ENCODE data around the gene AKAP6. TPM values are rescaled to one million over a fixed set of nuclear protein-coding genes. Genes with fewer than 3 reads are reported as not detected.
"Not testable (repeated sequence)": the region's sequence is repeated elsewhere in the genome, so short reads cannot be mapped to it uniquely, and the experiment has no call there.

The AKAP6 gene
- polyA plus RNA-seq, 1 donor = 67.7 TPM

DNA sequence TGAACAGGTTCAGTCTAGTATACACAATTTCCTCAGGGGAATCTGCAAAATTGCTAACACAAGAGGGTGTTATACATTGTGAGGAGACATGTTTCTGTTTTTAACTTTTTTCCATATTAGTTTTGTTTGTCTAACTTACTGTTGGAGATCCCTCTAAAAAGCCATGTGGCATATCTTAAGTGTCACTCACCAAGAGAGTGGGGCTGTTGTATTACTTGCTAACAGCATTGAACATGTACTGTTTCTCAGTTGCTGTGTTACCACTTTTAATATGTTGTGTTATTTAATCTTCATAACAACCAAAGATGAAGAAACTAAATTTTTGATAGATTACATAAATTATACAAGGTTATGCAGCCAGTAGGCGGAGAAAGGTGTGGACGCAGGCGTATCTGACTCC lies 455.3 kb downstream of the AKAP6 start:
- DNase-seq = no peak

- no peak for DNase-seq
Observed at GRCh38 chr14:32785585-32785984, 456.5 kb downstream of the AKAP6 start.

DNA sequence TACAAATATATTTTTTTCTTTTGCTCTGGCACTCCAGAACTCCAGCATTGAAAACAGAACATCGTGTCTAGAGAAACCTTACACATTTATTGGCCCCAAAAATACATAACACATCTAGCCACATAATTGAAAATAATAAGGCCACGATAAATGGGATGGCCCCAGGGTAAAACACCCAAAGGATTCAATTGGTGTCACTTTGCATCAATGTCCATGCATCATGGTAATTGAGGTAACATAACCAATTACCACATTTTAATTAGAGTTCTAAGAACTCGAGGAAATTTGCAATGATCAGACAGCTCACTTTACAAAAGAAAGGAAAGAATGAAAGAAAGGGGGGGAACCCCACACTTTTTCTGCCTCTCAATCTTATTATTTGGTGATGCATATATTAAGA lies 457.8 kb downstream of the AKAP6 start:
- no peak for DNase-seq

GRCh38 chr14:32793033-32793432 lies 463.9 kb downstream of the AKAP6 start:
- DNase-seq = not testable (repeated sequence)

DNA sequence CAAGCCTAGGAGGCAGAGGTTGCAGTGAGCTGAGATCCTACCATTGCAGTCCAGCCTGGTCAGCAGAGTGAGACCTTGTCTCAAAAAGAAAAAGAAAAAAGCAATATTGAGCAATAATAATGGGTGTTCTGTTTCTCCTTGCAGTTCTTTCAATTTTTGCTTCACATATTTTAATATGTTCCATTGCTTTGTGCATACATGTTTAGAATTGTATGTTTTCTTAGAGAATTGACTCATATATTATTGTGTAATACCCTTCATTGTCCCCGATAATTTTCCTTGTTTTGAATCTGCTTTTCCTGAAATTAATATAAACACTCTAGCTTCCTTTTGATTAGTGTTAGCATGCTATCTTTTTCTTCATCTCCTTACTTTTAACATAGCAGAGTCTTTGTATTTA lies 471.2 kb downstream of the AKAP6 start:
- DNase-seq = no peak

GRCh38 chr14:32802295-32802694 lies 473.2 kb downstream of the AKAP6 start:
- DNase-seq = no peak

- DNase-seq = no peak
Observed at GRCh38 chr14:32805979-32806378, 476.9 kb downstream of the AKAP6 start.

DNA sequence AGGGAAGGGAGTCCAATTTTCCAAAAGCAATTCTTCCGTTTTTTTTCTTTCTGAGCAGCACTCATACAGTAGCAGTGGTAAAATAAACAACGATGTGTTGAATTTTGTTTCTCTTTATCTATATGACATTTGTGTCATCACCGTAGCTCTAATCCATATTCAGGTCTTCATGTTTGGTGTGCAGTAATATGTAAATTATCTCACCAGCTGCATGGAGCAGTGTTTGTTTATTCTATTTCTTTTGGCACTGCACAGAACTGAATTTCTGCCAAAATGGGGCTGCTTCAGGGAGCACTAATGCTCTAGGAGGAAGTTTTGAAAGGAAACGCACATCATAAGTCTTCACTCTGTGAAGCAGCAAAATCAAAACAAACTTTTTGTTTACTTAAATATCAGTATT lies 479.5 kb downstream of the AKAP6 start:
- peak; percentile 75 for DNase-seq

- no peak for DNase-seq
Observed at GRCh38 chr14:32809255-32809654, 480.2 kb downstream of the AKAP6 start.

DNA sequence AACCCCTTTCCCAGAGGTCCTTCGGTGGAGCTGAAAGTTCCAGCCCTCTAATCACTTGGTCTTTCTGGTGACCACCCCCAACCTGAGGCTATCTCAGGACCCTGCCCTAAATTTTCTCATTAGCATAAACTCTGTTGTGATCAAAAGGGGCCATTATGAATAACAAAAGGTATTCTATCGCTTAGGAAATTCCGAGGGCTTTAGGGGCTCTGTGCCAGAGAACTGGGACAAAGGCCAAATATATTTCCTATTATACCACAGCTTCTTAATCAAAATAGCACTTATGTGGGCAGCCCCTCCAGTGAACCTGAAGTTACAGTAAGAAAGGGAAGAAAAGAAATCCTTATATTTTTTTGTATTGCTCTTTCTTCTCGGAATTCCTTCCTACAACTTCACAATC lies 484.3 kb downstream of the AKAP6 start:
- no peak for DNase-seq

DNA sequence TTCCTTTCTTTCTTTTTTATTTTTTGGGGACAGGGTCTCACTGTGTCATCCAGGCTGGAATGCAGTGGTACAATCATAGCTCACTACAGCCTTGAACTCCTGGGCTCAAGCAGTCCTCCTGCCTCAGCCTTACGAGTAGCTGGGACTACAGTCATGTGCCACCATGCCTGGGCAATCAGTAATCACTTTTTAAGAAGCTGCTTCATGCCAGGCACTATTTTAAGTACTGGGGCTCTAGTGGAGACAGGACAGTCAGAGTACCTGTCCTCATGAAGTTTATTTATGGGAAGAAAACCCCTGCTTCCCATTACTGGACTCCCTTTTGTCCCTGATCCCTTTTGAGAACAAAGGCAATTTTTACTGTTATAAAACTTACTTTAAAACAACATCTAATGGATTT lies 485.6 kb downstream of the AKAP6 start:
- no peak for DNase-seq

GRCh38 chr14:32816588-32816987 lies 487.5 kb downstream of the AKAP6 start:
- DNase-seq = no peak

GRCh38 chr14:32817780-32818179 lies 488.7 kb downstream of the AKAP6 start:
- peak; percentile 12 for DNase-seq

DNA sequence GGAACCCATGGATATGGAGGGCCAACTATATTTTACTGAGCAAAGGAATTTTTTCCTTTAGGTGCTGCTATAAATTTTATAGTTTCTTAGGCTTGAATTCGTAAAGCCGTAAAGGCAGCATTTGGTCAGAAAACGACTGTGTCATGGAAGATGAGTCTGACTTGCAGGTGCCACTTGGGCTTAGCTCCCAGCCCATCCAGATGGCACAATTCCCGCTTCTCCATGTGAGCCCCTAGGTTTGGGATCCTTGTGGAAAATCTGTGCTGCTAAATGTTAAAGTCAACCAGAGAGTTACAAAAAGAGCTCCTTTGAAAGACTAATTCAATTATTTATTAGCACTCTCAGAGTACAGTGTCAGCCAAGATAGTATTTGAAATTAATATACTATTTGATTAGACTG lies 489.5 kb downstream of the AKAP6 start:
- no peak for DNase-seq

GRCh38 chr14:32820181-32820580 lies 491.1 kb downstream of the AKAP6 start:
- no peak for DNase-seq

DNA sequence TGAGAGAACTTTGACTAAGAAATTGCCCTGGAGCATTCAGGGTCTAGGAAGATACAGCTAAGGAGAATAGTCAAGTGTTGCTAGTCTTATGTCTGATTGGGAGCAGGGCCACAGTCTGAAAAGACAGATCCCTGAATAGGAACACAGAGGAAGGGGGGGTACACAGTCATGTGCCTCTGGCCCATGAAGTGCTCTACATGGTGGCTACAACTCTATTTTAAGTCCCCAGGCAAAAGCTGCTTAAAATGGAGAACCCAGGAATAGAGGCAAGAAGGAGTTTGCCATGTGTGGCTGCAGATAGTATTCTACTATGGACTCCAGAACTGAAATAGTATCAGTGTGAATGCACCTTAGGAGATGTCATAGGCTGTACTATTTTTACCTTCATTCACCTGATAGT lies 491.6 kb downstream of the AKAP6 start:
- DNase-seq = no peak

DNA sequence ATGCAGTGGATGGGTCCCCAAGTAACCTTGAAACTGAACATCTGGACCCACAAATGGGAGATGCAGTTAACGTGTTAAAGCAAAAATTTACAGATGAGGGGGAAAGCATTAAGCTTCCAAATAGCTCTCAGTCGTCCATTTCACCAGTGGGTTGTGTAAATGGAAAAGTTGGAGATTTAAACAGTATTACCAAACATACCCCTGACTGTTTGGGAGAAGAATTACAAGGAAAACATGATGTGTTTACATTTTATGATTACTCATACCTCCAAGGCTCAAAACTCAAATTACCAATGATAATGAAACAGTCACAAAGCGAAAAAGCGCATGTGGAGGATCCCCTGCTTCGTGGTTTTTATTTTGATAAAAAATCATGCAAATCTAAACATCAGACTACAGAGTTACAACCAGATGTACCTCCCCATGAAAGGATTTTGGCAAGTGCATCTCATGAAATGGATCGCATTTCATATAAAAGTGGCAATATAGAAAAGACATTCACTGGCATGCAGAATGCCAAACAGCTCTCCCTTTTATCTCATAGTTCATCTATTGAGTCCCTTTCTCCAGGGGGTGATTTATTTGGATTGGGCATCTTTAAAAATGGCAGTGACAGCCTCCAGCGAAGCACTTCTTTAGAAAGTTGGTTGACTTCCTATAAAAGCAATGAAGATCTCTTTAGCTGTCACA lies 493.0 kb downstream of the AKAP6 start:
- DNase-seq = no peak

DNA sequence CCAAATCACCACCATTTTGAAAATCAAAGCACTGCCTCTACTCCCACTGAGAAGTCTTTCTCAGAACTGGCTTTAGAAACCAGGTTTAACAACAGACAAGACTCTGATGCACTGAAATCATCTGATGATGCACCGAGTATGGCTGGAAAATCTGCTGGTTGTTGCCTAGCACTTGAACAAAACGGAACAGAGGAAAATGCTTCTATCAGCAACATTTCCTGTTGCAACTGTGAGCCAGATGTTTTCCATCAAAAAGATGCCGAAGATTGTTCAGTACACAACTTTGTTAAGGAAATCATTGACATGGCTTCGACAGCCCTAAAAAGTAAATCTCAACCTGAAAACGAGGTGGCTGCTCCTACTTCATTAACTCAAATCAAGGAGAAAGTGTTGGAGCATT lies 494.6 kb downstream of the AKAP6 start:
- DNase-seq = no peak

- no peak for DNase-seq
Observed at GRCh38 chr14:32824195-32824594, 495.1 kb downstream of the AKAP6 start.

DNA sequence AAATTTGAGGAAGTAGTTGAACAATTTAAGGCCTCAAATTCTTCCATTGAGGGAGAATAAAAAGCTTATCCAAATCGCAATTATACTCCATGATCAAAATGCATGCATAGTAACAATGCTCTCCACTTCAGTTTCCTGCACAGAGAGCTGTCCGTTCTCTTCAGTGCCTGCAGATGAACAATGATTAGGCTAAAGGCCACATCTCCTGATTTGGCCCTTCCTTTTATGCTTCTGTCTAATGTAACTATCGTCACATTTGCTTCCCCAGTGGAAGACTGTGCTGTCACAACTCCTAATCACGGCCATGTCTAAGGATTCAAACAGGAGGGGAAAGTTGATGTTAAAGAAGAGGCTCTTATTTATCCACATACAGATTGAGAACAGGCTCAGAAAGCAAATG lies 496.0 kb downstream of the AKAP6 start:
- DNase-seq = no peak

DNA sequence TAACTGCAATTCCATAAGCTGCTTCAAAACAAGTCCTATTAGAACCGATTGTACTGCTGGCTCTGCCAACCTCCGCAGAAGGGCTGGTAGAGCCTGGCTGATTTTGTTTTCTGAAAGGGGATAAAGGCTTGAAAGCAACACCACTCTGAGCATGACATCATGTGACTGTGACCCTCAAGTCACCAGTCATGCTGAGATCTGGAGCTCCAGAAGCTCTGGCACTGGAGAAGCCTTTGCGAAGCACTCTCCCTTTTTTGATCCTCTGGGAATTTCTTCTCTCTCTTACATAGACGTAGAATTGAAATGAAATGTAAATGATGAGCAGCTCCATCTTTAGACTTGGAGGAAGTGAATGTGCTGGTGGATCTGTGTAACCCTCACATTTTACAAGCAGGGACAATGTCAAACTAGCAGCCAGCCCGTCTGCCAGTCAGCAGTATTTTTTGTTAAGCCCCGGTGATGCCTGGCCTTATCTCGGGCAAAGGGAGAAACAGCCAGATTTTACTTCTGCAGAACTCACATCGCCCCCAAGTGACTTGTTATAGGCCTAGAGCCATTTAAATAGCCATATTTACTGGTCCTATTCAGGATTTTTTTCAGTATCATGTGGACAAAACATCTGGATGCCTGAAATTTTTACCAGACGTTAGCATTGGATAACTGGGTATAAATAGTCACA lies 497.4 kb downstream of the AKAP6 start:
- no peak for DNase-seq

GRCh38 chr14:32827514-32827913 lies 498.4 kb downstream of the AKAP6 start:
- DNase-seq = no peak

- DNase-seq = no peak
Observed at GRCh38 chr14:32835924-32836323, 506.8 kb downstream of the AKAP6 start.

DNA sequence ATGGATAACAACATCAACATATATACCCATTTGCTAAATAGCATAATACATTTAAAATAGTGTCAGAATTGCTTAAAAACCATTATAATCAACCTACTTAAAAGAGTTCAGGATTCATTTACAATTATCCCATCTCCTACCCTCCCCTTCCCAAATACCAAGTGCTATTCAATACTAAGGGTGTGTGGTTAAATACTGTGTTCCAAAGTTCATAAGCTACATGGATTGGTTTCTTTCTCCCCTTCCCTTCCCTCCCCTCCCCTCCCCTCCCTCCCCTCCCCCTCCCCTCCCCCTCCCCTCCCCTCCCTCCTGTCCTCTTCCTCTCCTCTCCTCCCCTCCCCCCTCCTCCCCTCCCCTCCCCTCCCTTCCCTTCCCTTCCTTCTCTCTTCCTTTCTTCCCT lies 512.6 kb downstream of the AKAP6 start:
- no peak for DNase-seq

All from hindlimb muscle (tissue), 1 donor.